Coronary artery (tissue), 2 donors: ENCODE measurements around the gene TFAM.

Experiments
- DNase-seq: peaks from one replicate; pipeline ENCODE4 v3.0.0-alpha.2; 2017; ENCODE audit warnings: low spot score
- H3K27ac ChIP-seq, 2 donors: fragments of 200-600 bp; sonication (generic); one replicate each; pipeline ENCODE4 v1.5.1; 2016 to 2019
- H3K4me3 ChIP-seq: fragments of 200-600 bp; sonication (generic); 2 replicates; pipeline ENCODE4 v1.5.1; 2016; ENCODE audit warnings: mild to moderate bottlenecking, moderate library complexity
- TF ChIP-seq, protein P1 (sequence below): fragments of 200-600 bp; sonication (generic); IDR thresholded peaks from one replicate; pipeline ENCODE4 v1.5.1; 2019; ENCODE audit warnings: antibody characterized with exemption

Gene TFAM

GRCh38 chr10:58350619-58351323 lies 34.4 kb upstream of the TFAM start:
- DNase-seq: no peak
- Histone ChIP-seq H3K27ac (no peak overlapping the region), H3K4me3 (no peak overlapping the region)
- TF ChIP-seq, protein P1, sequence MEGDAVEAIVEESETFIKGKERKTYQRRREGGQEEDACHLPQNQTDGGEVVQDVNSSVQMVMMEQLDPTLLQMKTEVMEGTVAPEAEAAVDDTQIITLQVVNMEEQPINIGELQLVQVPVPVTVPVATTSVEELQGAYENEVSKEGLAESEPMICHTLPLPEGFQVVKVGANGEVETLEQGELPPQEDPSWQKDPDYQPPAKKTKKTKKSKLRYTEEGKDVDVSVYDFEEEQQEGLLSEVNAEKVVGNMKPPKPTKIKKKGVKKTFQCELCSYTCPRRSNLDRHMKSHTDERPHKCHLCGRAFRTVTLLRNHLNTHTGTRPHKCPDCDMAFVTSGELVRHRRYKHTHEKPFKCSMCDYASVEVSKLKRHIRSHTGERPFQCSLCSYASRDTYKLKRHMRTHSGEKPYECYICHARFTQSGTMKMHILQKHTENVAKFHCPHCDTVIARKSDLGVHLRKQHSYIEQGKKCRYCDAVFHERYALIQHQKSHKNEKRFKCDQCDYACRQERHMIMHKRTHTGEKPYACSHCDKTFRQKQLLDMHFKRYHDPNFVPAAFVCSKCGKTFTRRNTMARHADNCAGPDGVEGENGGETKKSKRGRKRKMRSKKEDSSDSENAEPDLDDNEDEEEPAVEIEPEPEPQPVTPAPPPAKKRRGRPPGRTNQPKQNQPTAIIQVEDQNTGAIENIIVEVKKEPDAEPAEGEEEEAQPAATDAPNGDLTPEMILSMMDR: no peak

DNA sequence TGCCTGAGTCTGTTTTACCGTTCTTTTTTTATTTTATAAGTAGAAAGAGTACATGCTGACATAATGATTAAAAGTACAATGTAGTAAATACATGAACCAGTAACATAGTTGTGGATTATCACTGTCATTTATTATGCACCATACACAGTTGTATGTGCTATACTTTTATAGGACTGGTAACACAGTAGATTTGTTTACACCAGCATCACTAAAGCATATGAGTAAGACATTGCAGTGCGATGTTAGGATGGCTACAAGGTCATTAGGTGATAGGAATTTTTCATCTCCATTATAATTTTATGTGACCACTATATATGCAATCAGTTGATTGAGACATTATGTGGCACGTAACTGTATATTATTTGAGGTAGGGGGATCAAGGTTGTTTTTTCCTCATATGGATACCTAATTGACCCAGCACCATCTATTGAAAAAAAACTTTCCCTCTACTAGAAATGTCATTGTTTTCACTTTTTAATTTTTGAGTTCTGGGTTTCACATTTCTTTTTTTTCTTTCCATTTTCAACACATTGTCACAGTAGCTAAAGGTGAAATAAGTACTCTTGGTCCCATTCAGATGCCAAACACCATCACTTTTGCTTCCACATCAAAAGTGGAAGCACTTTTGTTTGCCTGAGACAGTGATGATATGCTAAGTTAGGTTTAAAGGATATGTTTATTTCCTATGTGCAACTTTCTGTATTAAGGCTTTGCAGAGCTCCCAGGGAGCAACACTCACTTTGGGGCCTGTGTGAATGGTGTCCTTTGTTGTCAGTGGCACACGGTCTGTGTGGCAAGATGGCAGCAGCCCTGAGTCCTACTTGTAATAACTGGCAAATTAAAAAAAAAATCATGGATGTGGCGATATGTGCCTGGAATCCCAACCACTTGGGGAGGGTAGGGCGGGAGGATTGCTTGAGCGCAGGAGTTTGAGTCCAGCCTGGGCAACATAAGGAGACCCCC lies 33.3 kb upstream of the TFAM start:
- TF ChIP-seq, protein P1: no peak
- no peak overlapping the region for H3K4me3 ChIP-seq
- DNase-seq: no peak
- H3K27ac ChIP-seq: no peak overlapping the region

- TF ChIP-seq, protein P1: no peak
- Histone ChIP-seq H3K4me3 (no peak overlapping the region), H3K27ac (no peak overlapping the region)
- no peak for DNase-seq
Observed at GRCh38 chr10:58352956-58353610, 32.1 kb upstream of the TFAM start.

GRCh38 chr10:58356756-58357155 lies 28.5 kb upstream of the TFAM start:
- DNase-seq: no peak
- TF ChIP-seq, protein P1: no peak
- Histone ChIP-seq H3K27ac (no peak overlapping the region), H3K4me3 (no peak overlapping the region)

- H3K27ac ChIP-seq: no peak overlapping the region
- no peak for DNase-seq
- TF ChIP-seq, protein P1: no peak
- H3K4me3 ChIP-seq: no peak overlapping the region
Observed at GRCh38 chr10:58358314-58358933, 26.8 kb upstream of the TFAM start.

DNA sequence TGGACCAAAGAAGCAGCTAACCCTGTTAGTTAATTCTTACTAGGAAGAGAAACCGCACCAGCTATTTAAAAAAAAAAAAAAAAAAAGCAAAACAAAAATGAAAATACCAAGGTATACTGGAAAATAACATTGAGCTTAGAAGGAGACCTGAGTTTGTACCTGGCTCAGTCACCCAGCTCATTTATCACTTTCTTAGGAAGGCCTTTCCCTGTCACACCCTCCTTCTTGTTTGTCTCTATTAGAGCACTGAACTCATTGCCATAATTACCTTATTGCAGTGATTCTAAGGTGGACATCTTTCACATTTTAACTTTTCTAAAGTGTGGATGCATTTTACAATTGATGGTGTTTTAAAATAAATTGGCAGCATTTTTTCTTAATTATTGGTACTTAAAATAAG lies 26.3 kb upstream of the TFAM start:
- Histone ChIP-seq H3K27ac (no peak overlapping the region), H3K4me3 (no peak overlapping the region)
- DNase-seq: no peak
- TF ChIP-seq, protein P1: no peak
